Hematopoietic multipotent progenitor cell treated with erythropoietin and hydrocortisone succinate and interleukin-3 and kit ligand, for 4 days (in vitro differentiated cells): ENCODE data around the gene SPEF1.

Experiments
- DNase-seq: peaks from one replicate; pipeline ENCODE4 v3.0.0-alpha.2; 2015

Gene SPEF1

DNA sequence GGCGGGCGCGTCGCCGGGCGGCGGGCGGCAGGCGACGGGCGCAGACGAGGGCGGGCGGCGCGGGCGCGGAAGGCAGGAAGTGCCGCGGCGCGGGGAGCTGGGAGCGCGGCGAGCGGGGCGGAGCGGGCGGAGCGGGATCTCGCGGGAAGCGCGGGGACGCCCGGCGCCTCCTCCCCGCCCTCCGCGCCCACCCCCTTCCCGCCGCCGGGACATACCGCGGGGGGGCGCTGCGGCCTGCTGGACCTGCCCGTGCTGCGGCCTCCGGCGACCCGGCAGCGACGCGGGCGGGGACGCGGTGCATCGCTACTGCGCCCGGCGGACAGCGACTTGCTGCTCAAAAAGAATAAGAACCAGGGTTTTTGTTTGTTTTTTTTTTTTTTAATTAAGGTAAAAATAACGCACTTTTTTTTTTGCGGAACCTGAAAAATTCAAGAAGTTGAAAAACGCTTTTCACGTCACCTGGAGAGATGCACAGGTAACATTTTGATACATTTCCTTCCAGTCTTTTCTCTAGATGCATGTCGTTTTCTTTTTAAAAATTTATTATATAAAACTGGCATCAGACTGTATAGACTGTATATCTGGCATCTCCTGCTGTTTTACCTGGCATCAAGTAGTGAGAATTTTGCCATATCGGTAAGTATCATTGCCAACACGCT lies 5.5 kb upstream of the SPEF1 start, which contains the start of gene CENPB:
CENPB (minus strand) TSS at position 76 of the 659 bp plus-strand sequence. CDS start 257 bp downstream, outside the sequence.
- DNase-seq = peak; percentile 94

DNA sequence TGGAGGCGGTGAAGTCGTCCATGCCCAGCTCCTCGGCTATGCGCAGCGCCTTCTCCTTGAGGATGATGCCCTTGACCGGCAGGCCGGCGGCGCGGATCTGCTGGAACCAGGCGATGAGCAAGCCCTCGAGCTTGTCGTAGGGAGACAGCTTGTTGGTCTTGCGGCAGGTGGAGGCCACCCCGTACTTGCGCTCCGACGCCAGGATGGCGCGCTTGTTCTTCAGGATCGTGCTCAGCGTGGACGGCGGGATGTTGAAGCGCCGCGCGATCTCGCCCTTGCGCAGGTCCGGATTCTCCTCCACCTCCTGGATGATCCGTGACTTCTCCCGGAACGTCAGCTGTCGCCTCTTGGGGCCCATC lies 4.9 kb upstream of the SPEF1 start:
- peak; percentile 78 for DNase-seq

DNA sequence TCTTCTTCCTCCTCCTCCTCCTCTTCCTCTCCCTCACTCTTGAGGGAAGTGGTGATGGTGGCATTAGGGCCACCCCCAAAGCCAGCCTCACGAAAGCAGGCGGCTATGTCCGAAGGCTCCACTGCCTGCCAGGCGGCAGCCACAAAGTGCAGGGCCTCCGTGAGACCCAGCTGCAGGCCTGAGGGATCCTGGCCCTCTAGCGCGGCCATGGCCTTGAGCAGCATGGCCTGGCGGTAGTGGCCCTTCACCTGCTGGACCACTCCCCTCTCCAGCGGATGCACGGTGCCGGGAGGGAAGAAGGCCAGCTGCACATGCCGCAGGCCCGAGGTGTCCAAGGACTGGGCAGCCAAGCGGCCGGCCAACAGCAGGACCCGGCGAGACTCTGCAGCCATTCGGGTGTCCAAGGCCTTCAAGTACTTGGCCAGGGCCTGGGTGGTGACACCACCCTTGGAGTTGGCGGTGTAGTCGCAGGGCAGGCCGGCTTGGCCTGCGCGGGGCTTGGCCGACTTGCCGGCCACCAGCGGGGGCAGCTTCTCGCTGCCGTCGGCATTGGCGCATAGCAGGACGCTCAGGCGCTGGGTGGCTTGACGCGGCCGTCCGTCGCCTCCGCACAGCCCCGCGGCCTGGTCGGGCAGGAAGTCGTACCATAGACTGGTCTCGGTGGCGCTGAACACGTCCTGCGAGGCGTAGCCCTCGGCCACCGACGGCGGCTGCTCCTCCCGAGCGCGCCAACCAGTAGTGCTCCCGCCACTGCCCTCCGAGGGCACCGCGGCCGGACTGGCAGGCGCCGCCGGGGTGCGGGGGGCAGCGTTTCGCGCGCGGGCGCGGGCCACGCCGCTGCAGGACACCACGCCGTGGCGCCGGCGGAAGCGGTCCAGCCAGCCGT lies 4.2 kb upstream of the SPEF1 start:
- no peak for DNase-seq

GRCh38 chr20:3784863-3785239 lies 3.6 kb upstream of the SPEF1 start:
- no peak for DNase-seq

GRCh38 chr20:3784216-3784853 lies 3.1 kb upstream of the SPEF1 start:
- no peak for DNase-seq

- DNase-seq = no peak
Measured at GRCh38 chr20:3783511-3784195, 2.4 kb upstream of the SPEF1 start.

GRCh38 chr20:3783068-3783489 lies 1.8 kb upstream of the SPEF1 start:
- no peak for DNase-seq

GRCh38 chr20:3782597-3782996 lies 1.3 kb upstream of the SPEF1 start:
- no peak for DNase-seq

DNA sequence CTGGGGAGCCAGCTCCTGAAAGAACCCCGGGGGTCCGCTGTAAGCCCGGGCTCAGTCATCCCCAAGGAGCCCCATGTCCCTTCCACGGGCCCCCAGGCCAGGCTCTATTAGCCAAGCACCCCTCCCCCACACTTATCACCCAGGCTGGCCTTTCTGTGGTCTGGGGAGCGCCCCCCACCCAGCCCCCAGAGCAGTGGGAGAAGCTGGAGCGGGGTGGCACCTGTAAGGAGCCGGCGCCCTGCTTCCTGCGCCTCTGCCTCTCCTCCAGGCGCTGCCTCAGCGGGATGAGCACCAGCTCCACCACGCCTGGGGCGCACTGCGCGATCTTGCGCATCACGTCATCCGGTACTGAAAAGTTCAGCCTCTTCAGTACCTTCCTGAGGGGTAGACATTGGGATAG lies 2.3 kb downstream of the SPEF1 start:
- DNase-seq = no peak

- DNase-seq = peak; percentile 57
Measured at GRCh38 chr20:3777716-3778629, 3.3 kb downstream of the SPEF1 start.

DNA sequence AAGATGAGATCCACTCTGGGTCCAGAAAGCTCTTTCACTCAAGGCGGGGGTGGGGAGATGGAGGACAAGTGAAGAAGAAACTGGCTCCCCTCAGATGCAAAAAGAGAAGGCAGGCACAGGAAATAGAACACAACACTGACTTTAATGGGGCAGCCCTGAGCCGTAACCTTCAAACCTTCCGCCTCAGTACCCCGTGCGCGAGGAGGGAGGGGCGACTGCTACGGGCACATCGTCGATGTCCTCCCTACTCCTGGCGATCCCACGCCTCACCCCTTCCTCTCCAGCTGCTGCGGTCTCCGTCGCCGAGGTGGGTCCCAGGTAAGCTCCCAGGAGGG lies 3.9 kb downstream of the SPEF1 start:
- DNase-seq = no peak

GRCh38 chr20:3775457-3776108 lies 5.7 kb downstream of the SPEF1 start:
- DNase-seq = no peak

DNA sequence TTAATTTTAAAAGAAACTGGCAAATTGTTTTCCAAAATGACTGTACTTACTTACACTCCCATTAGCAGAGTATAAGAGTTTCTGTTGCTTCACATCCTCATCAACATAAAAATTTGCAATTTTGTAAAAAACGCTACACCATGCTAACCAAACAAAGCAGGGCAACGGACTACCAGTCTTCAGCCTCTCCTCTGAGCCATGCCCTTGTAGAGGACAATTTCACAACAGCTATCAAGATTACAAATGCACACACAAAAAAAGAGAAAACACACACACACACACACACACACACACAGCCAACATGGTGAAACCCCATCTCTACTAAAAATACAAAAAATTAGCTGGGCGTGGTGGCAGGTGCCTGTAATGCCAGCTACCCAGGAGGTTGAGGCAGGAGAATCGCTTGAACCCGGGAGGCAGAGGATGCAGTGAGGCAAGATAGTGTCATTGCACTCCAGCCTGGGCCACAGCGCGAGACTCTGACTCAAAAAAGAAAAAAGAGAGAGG lies 9.6 kb downstream of the SPEF1 start:
- no peak for DNase-seq

GRCh38 chr20:3768342-3769130 lies 12.7 kb downstream of the SPEF1 start:
- peak; percentile 92 for DNase-seq

- peak; percentile 99 for DNase-seq
Measured at GRCh38 chr20:3767427-3768341, 13.6 kb downstream of the SPEF1 start, which contains the start of gene ADISSP. Gene ADISSP, minus strand, starts transcription at chr20:3767753. Its CDS starts 7,653 bp downstream, at chr20:3760100.

GRCh38 chr20:3767110-3767426 lies 14.2 kb downstream of the SPEF1 start:
- DNase-seq = peak; percentile 72

- no peak for DNase-seq
Measured at GRCh38 chr20:3766422-3767109, 14.7 kb downstream of the SPEF1 start.

GRCh38 chr20:3765171-3765882 lies 15.9 kb downstream of the SPEF1 start:
- no peak for DNase-seq
